Activated CD4-positive, alpha-beta T cell treated with anti-CD3 and anti-CD28 coated beads, Interleukin-2, amount 10 ng/mL, durations not matched to agents 7 days and 5 days (primary cell): ENCODE data around the gene DIDO1. TPM values are rescaled to one million over a fixed set of nuclear protein-coding genes. Genes with fewer than 3 reads are reported as not detected.
"Not testable (repeated sequence)": the region's sequence is repeated elsewhere in the genome, so short reads cannot be mapped to it uniquely, and the experiment has no call there.

Experiments used
- CTCF ChIA-PET: fragments of 350-600 bp; sonication (Branson Sonifier 250); formaldehyde crosslinking; loops from one replicate; lab custom pipeline; 2021; ENCODE audit warnings: antibody characterized with exemption; lab: Charles Lee
- POLR2A ChIA-PET: fragments of 350-600 bp; sonication (Branson Sonifier 250); formaldehyde crosslinking; loops from one replicate; lab custom pipeline; 2021; ENCODE audit warnings: antibody characterized with exemption; lab: Charles Lee
- DNase-seq: peaks from one replicate; pipeline ENCODE4 v3.0.0-alpha.2; 2020
- H3K27ac Mint-ChIP-seq: one replicate; pipeline ENCODE4 v1.8.0; 2021; ENCODE audit warnings: mild to moderate bottlenecking, moderate library complexity, mixed read lengths
- H3K27me3 Mint-ChIP-seq: one replicate; pipeline ENCODE4 v1.8.0; 2021; ENCODE audit warnings: mixed read lengths
- H3K36me3 Mint-ChIP-seq: one replicate; pipeline ENCODE4 v1.8.0; 2021; ENCODE audit warnings: low read depth, mixed read lengths
- H3K4me1 Mint-ChIP-seq: one replicate; pipeline ENCODE4 v1.8.0; 2021; ENCODE audit warnings: mixed read lengths
- H3K4me3 Mint-ChIP-seq: one replicate; pipeline ENCODE4 v1.8.0; 2021; ENCODE audit warnings: mild to moderate bottlenecking, moderate library complexity, mixed read lengths
- H3K9me3 Mint-ChIP-seq: one replicate; pipeline ENCODE4 v1.8.0; 2021; ENCODE audit warnings: mixed read lengths
- total RNA-seq, 2 experiments: library from RNA; stranded (reverse); gene quantifications; one replicate each; pipeline ENCODE4 v1.2.3, GENCODE V29; 2021

DIDO1 gene
- total RNA-seq, 2 experiments from 2014 or later: 78.3 to 79.4 TPM

DNA sequence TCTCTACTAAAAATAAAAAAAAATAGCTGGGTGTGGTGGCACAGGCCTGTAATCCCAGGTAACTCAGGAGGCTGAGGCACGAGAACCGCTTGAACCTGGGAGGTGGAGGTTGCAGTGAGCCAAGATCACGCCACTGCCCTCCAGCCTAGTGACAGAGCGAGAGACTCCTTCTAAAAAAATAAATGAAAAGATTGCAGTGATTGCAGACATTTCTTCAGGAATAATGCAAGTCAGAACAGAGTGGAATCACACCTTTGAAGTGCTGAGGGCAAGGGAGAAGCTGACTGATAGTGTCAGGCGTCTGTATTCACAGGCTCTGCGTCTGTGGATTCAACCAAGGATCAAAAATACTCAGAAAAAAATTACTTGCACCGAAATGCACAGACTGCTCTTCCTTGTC lies 62.1 kb downstream of the DIDO1 start:
- Mint-ChIP-seq H3K27me3 (peaks cover 12% of the 10 kb centered on the region), H3K36me3 (peaks cover 2% of the 10 kb centered on the region), H3K9me3 (peaks cover 3% of the 10 kb centered on the region), H3K27ac (no peak overlapping the region), H3K4me1 (peaks cover 19% of the 10 kb centered on the region), H3K4me3 (no peak overlapping the region)
- DNase-seq: no peak
- ChIA-PET CTCF (no interaction called here), POLR2A (no interaction called here)

DNA sequence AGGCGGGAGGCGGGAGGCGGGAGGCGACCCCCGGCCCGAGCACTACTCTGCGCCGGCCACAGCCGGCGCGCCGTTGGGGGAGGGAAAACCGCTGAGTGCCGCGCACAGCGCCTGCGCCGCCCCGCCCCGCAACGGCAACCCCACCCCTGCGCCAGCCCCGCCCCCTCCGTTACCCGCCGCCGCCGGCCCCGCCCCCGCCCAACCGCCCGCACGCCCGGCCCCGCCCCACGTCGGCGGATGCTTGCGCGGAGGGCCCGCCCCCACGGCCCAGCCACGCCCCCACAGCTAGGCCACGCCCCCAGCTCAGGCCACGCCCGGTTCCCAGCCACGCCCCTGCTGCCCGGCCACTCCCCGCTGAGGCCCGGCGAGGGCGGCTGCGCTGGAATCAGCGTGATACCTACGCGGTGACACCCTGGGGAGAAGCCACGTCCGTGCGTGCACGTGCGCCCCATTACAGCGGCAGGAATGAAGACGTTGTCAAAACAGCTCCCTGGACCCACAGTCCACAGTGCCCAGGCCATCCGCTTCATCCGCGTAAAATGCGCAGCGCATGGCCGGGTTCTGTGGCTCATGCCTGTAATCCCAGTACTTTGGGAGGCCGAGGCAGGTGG lies 64.5 kb downstream of the DIDO1 start, which contains the start of gene TCFL5:
TSS of gene TCFL5 (minus strand) at position 97 of the 611 bp plus-strand sequence. CDS start 152 bp downstream, outside the sequence.
- ChIA-PET POLR2A (no interaction called here), CTCF (interaction anchor here (0.7 to 2.1 kb wide), 4 partner anchors 59 to 362 kb away, joined by 3 to 6 read pairs (median 3); no protein-coding TSS in a partner anchor)
- Mint-ChIP-seq H3K4me1 (peaks cover 23% of the 10 kb centered on the region), H3K27me3 (peaks cover 5% of the 10 kb centered on the region), H3K9me3 (peaks cover 3% of the 10 kb centered on the region), H3K27ac (peak within 1 kb of the TSS; percentile 54), H3K36me3 (peaks cover 8% of the 10 kb centered on the region), H3K4me3 (peak within 1 kb of the TSS; percentile 59)
- DNase-seq: peak; percentile 90

DNA sequence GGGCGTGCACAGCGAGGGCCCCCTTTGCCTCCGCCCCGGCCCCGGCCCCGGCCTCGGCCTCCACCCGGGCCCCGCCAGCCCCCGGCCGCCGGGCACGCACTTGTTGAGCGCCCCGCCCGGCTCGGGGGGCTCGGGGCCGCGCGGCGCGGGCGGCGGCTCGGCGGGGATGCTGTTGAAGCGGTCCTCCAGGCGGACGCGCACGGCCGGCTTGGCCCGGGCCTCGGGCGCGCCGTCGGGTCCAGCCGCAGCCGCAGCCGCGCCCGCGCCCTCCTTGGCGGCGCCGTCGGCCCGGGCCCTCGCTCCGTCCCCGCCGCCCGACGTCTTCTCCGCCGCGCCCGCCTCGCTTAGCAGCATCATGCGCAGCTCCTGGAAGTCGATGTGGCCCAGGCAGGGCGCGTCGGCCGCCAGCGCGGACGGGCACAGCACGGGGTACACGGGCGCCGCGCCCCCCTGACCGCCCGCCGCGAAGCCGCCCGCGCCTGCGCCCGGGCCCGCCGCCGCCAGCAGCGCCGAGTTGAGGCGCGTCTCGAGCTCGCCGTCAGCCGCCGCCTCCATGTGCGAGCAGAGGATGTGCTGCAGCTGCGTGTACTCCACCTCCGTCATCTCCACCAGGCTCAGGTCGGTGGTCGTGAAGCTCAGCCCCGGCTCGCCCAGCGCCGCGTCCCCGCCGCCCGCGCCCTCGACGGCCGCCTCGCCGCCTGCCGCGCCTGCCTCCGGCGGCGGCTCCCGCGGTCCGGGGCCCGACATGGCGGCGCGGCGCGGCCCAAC lies 65.2 kb downstream of the DIDO1 start:
- POLR2A ChIA-PET: no interaction called here
- CTCF ChIA-PET: interaction anchor here (0.7 to 2.1 kb wide), 4 partner anchors 60 to 362 kb away, joined by 3 to 6 read pairs (median 3); no protein-coding TSS in a partner anchor
- peaks cover 9% of the 10 kb centered on the region for H3K36me3 Mint-ChIP-seq
- no peak overlapping the region for H3K27ac Mint-ChIP-seq
- H3K4me3 Mint-ChIP-seq: no peak overlapping the region
- peaks cover 5% of the 10 kb centered on the region for H3K27me3 Mint-ChIP-seq
- peaks cover 3% of the 10 kb centered on the region for H3K9me3 Mint-ChIP-seq
- peaks cover 23% of the 10 kb centered on the region for H3K4me1 Mint-ChIP-seq
- peak; percentile 48 for DNase-seq

DNA sequence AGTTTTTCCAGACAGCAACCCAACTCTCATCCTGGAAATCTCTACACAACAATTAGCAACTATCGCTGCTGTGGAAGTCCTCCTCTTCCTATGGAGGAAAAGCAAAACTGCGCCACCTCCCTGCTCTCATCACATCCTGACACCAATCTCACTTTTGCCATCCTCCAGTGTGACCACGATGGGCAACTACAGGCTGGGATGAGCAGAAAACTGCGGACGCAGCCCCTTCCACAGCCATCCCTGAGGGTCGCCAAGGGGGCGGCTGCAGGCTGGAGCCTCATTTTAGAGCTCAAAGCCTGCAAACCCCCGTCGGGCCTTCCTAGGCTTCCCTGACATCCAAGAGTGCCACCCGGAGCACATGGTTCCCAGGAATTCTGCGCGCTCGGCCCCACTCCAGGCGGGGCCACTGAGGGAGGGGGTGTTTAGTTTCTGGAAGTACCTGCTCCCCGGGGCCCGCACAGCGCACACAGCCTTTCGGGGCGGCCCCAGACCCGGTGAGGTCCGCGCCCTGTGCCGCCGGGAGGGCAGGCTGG lies 65.8 kb downstream of the DIDO1 start:
- POLR2A ChIA-PET: no interaction called here
- CTCF ChIA-PET: no interaction called here
- H3K27me3 Mint-ChIP-seq: peaks cover 5% of the 10 kb centered on the region
- peak overlapping the region; percentile 20 for H3K27ac Mint-ChIP-seq
- DNase-seq: no peak
- H3K9me3 Mint-ChIP-seq: peaks cover 3% of the 10 kb centered on the region
- peaks cover 9% of the 10 kb centered on the region for H3K36me3 Mint-ChIP-seq
- peaks cover 23% of the 10 kb centered on the region for H3K4me1 Mint-ChIP-seq
- H3K4me3 Mint-ChIP-seq: peak overlapping the region; percentile 59

DNA sequence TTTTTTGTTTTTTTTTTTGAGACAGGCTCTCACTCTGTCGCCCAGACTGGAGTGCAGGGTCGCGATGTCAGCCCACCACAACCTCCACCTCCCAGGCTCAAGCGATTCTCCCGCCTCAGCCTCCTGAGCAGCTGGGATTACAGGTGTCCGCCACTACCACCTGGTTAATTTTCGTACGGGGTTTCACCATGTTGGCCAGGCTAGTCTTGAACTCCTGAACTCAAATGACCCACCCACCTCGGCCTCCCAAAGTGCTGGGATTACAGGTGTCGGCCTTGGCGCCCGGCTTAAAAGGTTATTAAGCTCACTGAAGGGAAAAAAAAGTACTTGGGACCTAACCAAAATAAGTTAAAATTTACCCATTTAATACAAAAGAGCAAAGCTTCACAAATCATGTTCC lies 66.6 kb downstream of the DIDO1 start:
- Mint-ChIP-seq H3K4me3 (peak overlapping the region; percentile 59), H3K27ac (peak overlapping the region; percentile 20), H3K27me3 (peaks cover 5% of the 10 kb centered on the region), H3K9me3 (peaks cover 3% of the 10 kb centered on the region), H3K4me1 (peaks cover 23% of the 10 kb centered on the region), H3K36me3 (peaks cover 9% of the 10 kb centered on the region)
- POLR2A ChIA-PET: no interaction called here
- DNase-seq: no peak
- CTCF ChIA-PET: no interaction called here

DNA sequence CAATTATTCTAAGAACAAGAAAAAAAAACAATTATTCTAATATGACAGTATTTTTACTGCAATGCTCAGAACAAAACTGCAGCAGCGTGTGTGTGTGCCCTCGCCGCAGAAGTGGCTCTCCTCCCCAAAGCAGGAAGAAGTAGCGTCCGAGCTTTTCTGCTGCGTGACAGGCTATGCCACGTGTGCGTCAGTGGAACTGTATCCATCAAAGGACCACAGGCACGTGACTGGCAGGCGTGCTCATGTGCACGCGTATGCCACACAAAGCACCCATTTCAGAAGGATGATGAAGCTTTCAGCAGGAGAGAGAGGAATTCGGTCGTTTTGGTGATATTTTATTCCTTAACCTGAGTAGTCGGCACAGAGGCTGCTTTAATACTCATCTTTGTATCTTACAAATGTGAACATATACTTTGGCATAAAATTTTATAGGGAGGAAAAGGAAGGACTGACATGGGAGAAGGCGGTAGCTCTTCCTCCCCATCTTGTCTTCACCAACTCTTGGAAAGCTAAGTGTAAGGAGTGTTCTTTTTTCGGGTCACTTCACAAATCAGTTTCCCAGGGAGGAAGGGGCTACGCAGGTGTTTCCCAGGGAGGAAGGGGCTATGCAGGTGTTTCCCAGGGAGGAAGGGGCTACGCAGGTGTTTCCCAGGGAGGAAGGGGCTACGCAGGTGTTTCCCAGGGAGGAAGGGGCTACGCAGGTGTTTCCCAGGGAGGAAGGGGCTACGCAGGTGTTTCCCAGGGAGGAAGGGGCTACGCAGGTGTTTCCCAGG lies 68.1 kb downstream of the DIDO1 start:
- Mint-ChIP-seq H3K4me1 (peaks cover 23% of the 10 kb centered on the region), H3K27ac (no peak overlapping the region), H3K4me3 (no peak overlapping the region), H3K9me3 (peaks cover 3% of the 10 kb centered on the region), H3K36me3 (peaks cover 9% of the 10 kb centered on the region), H3K27me3 (peaks cover 5% of the 10 kb centered on the region)
- ChIA-PET CTCF (no interaction called here), POLR2A (no interaction called here)
- DNase-seq: no peak

DNA sequence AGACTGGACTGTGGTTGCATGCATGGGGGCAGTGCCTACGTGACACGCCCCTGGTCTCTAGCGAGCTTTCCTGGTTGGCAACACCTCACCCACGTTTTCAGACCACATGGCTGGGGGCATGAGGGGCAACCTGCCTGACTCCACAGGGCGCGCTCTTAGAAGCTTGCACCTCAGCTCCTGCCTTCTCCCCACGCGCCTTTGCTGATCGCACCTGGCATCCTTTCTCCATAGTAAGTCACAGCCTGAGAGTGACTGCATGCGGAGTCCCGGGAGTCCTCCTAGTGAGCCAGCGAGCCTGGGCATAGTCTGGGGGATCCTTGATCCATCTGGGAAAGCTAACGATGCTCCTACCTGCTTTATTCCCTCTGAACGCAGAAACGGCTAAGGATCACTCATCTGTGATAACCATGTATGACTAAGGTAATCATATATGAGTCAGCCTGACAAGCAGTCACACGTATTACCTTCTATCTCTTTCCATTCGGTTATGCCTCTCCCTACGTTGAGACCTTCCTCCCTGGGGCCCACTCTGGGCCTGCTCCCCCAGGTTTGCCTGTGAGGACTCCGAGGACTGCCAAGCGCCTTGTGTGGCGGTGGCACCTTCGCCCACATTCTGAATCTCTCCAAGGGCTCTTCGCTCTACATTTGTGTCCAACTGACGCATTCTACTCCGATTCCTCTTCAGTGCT lies 69.2 kb downstream of the DIDO1 start:
- H3K4me3 Mint-ChIP-seq: no peak overlapping the region
- no peak overlapping the region for H3K27ac Mint-ChIP-seq
- DNase-seq: no peak
- ChIA-PET CTCF (no interaction called here), POLR2A (no interaction called here)
- peaks cover 18% of the 10 kb centered on the region for H3K4me1 Mint-ChIP-seq
- H3K27me3 Mint-ChIP-seq: no peaks in the 10 kb centered on the region
- peaks cover 8% of the 10 kb centered on the region for H3K36me3 Mint-ChIP-seq
- H3K9me3 Mint-ChIP-seq: peaks cover 2% of the 10 kb centered on the region

DNA sequence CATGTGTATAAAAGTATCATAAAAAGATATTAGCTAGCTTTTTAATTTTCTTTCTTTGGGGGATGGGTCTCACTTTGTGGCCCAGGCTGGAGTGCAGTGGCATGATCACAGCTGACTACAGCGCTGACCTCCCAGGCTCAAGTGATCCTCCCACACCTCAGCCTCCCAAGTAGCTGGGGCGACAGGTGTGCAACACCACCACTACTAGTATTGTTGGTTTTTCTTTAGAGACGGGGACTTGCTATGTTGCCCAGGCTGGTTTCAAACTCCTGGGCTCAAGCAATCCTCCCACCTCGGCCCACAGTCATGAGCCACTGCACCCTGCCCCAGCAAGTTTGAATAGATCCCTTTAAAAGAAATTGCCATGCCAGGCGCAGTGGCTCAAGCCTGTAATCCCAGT lies 71.2 kb downstream of the DIDO1 start:
- ChIA-PET CTCF (interaction anchor here (1.3 kb wide), 2 partner anchors 14 to 21 kb away, joined by 3 to 4 read pairs; no protein-coding TSS in a partner anchor), POLR2A (no interaction called here)
- Mint-ChIP-seq H3K27ac (no peak overlapping the region), H3K9me3 (no peaks in the 10 kb centered on the region), H3K4me1 (peaks cover 10% of the 10 kb centered on the region), H3K36me3 (peaks cover 6% of the 10 kb centered on the region), H3K4me3 (no peak overlapping the region), H3K27me3 (no peaks in the 10 kb centered on the region)
- DNase-seq: no peak

DNA sequence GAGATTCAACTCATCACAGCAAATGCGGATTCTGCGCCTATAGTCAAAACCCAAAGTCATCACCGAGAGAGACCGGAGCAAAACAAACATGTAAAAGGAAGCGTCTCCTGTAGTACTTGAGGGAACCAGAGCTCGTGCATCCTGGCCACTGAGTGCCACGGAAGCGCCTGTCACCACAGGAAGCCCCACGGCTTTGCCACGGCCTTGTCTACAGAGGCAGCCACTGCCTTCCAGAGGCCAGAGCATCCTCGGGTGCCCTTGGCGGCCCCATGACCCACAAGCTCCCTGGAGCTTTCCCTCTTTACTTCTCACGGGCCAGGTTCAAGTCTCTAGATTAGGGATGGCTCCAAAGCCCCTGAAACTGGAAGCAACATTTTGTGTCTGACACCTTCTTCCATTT lies 72.2 kb downstream of the DIDO1 start:
- Mint-ChIP-seq H3K27me3 (no peaks in the 10 kb centered on the region), H3K4me3 (no peak overlapping the region), H3K27ac (no peak overlapping the region), H3K36me3 (peaks cover 6% of the 10 kb centered on the region), H3K4me1 (peaks cover 3% of the 10 kb centered on the region), H3K9me3 (no peaks in the 10 kb centered on the region)
- POLR2A ChIA-PET: no interaction called here
- no peak for DNase-seq
- CTCF ChIA-PET: interaction anchor here (1.3 kb wide), 1 partner anchor 15 kb away, joined by 3 read pairs; no protein-coding TSS in a partner anchor

DNA sequence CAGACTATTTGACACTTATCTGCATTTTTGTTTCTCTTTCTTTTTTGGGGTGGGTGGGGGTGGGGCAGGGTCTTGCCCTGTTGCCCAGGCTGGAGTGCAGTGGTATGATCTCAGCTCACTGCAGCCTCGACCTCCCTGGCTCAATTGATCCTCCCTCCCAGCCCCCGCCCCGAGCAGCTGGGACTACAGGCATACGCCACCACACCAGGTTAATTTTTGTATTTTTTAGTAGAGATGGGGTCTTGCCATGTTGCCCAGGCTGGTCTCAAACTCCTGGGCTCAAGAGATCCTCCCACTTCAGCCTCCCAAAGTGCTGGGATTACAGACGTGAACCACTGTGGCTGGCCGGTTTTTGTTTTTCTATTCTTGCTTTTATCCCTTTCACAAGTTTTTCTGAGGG lies 73.0 kb downstream of the DIDO1 start:
- H3K4me1 Mint-ChIP-seq, H3K36me3 Mint-ChIP-seq, DNase-seq, POLR2A ChIA-PET, H3K9me3 Mint-ChIP-seq, H3K4me3 Mint-ChIP-seq, H3K27ac Mint-ChIP-seq, H3K27me3 Mint-ChIP-seq, CTCF ChIA-PET: not testable (repeated sequence)

DNA sequence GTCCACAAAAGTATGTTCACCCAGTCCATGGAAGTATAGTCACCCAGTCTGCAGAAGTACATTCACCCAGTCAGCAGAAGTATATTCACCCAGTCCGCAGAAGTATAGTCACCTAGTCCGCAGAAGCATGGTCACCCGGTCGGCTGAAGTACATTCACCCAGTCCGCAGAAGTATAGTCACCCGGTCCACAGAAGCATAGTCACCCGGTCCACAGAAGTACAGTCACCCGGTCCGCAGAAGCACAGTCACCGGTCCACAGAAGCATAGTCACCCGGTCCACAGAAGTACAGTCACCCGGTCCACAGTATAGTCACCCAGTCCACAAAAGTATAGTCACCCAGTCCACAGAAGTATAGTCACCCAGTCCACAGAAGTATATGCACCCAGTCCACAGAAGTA lies 73.5 kb downstream of the DIDO1 start:
- no peaks in the 10 kb centered on the region for H3K9me3 Mint-ChIP-seq
- ChIA-PET CTCF (no interaction called here), POLR2A (no interaction called here)
- H3K4me1 Mint-ChIP-seq: no peaks in the 10 kb centered on the region
- no peaks in the 10 kb centered on the region for H3K27me3 Mint-ChIP-seq
- H3K4me3 Mint-ChIP-seq: no peak overlapping the region
- H3K27ac Mint-ChIP-seq: no peak overlapping the region
- DNase-seq: no peak
- peaks cover 6% of the 10 kb centered on the region for H3K36me3 Mint-ChIP-seq

DNA sequence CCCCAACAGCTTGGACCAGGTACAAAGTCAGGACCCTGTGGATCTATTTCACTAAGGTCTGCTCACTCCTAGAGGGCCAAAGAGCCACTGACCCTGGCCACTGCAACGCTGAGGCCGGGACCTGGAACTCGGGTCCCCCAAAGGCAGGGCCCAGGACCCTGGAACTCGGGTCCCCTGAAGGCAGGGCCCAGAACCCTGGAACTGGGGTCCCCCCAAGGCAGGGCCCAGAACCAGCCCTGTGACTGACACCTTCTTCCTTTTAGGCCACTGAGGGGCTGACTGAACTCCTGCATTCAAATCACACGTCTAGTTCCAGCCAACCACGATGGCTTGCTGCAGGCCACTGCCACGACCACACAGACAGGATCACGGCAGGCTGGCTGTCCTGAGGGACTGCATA lies 74.1 kb downstream of the DIDO1 start:
- H3K9me3 Mint-ChIP-seq: no peaks in the 10 kb centered on the region
- peaks cover 4% of the 10 kb centered on the region for H3K36me3 Mint-ChIP-seq
- no peaks in the 10 kb centered on the region for H3K27me3 Mint-ChIP-seq
- H3K4me1 Mint-ChIP-seq: no peaks in the 10 kb centered on the region
- H3K4me3 Mint-ChIP-seq: no peak overlapping the region
- ChIA-PET CTCF (no interaction called here), POLR2A (no interaction called here)
- no peak for DNase-seq
- no peak overlapping the region for H3K27ac Mint-ChIP-seq
